Pulmonary artery endothelial cell (primary cell): ENCODE measurements around the gene PXK. TPM values are rescaled to one million over a fixed set of nuclear protein-coding genes. Genes with fewer than 3 reads are reported as not detected.
A peak's percentile ranks its signal among the peaks of the same experiment; 100 is the strongest.
"Not testable (repeated sequence)": the region's sequence is repeated elsewhere in the genome, so short reads cannot be mapped to it uniquely, and the experiment has no call there.

Experiments
- DNase-seq: peaks from one replicate; pipeline ENCODE4 v3.0.0-alpha.2; 2011; ENCODE audit warnings: low read depth, low spot score
- total RNA-seq: library from RNA; depleted of rRNA; stranded (reverse); fragments of >200 nt; gene quantifications from 2 replicates; pipeline ENCODE4 v1.2.3, GENCODE V29; 2014

PXK gene
- total RNA-seq, 1 donor from 2014 or later: 13.6 TPM

DNA sequence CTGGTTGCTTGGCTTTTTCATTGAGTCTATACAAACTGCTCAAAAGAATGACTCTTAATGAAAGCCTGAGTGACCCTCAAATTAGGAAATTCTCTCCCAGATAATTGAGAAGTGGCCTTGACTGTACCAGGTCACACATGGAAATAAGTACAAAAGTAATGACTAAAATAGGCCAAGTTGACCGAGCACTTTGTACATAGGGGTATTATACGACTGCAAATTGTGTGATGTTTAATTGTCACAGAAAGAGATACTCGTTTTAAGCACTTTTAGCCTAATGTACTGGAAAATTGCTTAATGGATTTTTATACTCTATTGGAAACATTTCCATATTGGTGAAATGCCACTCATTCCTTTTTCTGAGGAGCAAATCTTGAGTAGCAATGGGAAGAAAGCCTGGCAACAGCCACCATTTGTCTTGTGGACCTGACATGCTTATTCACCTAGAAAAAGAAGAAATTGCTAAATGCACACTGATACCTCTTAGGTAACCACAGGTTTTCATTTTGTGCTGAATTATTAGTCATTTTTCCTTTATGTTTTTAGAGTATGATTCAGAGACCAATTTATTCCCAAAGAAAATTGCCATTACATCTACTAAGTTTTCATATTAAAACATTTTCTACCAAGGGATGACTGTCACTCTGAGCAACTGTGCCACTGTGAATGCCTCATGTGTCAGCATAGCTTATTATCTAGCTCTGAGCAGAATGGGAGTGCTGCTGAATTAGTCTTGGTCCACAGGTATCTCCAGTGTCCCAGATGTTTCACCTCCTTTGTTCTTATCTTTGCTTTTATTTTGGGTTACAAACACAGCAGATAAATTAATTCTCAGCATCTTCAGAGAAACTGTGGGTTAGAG is 8.9 kb upstream of the PXK start:
- DNase-seq: no peak

- DNase-seq: peak; percentile 49
Observed at GRCh38 chr3:58324391-58325390, 8.0 kb upstream of the PXK start.

- DNase-seq: no peak
Observed at GRCh38 chr3:58325525-58325992, 7.1 kb upstream of the PXK start.

DNA sequence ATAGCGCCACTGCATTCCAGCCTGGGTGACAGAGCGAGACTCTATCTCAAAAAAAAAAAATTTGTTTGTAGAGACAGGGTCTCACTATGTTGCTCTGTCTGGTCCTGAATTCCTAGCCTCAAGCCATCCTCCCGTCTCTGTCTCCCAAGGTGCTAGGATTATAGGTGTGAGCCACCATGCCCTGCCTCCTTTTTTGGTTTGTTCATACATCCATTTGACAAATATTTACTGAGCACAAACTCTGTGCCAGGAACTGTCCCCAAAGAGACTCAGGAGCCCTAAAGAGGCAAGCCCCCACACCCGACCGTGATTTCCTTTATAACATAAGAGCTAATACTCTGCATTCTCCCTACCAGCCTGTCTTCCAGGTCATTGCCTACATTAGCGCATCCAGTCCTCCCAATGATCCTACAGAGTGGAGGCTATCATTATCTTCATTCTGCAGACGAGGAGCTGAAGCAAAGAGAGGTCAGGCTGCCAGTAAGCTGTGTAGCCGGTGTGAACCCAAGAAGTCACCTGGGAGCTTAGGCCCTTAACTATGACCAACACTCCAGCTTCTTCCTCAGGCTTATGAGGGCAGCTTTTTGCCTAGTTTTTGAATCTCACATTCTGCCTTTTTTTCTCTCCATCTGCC is 6.3 kb upstream of the PXK start:
- no peak for DNase-seq

GRCh38 chr3:58329150-58329921 is 3.4 kb upstream of the PXK start:
- DNase-seq: no peak

DNA sequence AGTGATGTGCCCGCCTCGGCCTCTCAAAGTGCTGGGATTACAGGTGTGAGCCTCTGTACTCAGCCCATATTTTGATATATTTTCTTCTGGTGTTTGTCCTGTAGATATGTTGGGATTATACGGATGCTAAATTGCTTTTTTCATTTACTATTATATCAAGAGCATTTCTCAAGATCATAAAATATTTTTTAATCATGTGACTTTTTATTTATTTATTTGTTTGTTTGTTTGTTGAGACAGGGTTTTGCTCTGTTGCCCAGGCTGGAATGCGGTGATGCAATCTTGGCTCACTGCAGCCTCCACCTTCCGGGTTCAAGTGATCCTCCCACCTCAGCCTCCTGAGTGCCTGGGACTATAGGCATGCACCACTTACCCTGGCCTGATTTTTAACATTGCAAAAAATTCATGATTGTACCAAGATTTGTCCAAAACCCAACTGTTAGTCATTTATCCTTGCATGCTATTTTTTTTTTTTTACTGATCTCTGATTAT is 2.7 kb upstream of the PXK start:
- no peak for DNase-seq

GRCh38 chr3:58331593-58332152 is 1.0 kb upstream of the PXK start:
- no peak for DNase-seq

DNA sequence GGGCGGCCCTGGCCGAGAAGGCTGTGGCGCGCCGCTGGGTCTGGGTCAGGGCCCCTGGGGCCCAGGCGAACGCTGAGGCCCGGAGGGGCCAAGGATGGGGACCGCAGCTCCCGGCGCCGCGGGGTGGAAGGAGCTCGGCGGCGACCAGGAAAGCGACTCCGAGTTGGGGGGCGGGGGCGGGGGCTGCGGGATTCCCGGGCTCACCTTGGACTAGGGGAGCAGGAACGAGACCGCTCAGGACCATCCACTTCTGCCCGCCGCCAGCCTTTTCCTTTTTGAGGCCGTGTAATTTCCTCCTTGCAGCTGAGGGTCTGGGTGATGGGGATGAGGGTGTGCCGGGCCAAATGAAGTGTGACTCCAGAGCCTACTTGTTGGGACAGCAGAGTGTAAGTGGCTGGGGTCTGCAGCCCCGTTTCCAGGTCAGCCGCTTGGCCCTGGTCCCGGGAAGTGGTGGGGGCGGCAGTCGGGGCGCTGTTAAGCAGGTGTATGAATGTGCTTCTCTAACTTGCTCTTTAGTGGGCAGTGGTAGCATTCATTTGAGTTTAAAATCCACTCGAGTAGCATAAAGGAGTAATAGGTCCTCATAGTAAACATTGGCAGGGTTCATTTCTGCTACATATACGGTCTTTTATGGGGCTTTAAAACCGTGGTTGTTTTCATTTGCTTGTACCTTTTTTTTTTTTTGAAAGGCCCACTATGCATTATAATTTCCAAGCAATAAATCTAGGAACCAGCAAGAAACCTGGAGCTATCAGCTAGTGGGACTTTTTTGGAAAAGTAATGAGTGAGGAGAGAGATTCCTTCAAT is 717 bp downstream of the PXK start:
- DNase-seq: no peak

DNA sequence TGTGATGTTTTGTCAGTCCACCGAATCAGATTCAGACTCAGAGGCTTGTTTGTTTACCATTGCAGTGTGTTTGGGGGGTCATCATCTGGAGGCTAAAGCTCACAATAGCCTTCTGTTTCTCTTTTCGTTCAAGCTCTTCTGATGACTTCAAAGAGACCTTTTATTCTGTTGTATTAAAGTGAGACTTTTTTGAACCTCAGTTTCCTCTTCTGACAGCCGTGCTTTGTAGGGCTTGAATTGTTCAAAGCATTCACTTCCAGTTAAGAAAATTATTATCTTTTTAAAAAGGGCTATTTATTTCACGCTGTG is 1.3 kb downstream of the PXK start:
- DNase-seq: no peak

GRCh38 chr3:58334506-58334884 is 1.8 kb downstream of the PXK start:
- no peak for DNase-seq

- DNase-seq: no peak
Observed at GRCh38 chr3:58335652-58335947, 2.9 kb downstream of the PXK start.

DNA sequence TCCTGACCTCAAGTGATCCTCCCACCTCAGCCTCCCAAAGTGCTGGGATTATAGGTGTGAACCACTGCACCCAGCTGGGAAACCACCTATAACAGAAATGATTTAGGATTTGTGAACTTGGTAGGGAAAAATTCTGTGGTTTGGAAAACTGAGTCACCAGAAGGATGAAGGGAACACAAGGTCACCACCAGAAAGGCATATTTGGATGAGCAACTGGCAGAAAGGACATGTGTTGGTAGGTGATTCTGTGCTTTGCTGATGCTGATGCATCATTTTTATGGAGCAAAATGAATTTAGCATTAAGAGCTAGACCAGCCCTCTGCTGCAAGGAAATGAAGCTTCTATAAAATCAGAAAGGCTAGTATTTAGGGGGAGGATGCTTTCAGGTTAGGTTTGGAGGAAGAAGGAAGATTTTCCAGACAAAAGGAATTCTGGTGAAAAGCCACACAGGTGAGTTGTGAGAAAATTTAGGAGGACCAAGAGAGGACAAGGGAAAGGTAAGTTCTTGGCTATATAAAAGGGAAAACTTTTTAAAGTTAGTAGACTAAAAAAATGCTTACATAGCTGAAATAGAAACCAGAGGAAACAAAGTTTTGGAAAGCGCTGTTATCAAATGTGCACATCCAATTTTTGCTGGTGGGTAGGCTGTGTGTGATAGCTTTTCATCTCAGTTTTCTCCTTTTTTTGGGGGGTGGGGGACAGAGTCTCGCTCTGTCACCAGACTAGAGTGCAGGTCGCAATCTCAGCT is 3.6 kb downstream of the PXK start:
- no peak for DNase-seq

- DNase-seq: no peak
Observed at GRCh38 chr3:58337190-58337589, 4.5 kb downstream of the PXK start.

GRCh38 chr3:58339146-58339545 is 6.5 kb downstream of the PXK start:
- not testable (repeated sequence) for DNase-seq

DNA sequence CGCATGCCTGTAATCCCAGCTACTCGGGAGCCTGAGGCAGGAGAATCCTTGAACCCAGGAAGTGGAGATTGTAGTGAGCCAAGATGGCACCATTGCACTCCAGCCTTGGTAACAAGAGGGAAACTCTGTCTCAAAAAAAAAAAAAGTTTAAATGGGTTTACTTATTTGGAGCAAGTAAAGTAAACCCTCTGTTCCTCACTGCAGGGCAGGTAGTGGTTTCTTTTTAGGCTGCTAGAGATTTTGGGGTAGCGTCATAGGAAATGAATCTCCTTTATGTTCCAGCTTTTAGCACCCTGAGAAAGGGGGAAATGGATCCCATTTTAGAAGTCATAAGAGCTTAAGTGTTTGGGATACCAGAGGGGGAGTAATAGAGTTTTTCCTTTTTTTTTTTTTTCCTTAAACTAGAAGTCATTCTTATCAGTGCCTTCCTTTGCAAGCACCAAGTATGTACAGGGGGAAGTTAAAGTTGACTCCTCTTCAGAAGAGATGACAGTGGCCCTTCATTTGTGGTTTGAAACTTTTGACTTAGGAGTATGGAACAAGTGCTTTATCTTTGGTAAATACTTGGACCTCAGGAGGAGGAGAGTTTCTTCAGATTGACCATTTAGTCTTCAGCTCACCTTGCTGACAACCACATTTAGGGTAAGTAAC is 8.0 kb downstream of the PXK start:
- DNase-seq: no peak

- no peak for DNase-seq
Observed at GRCh38 chr3:58341376-58341775, 8.7 kb downstream of the PXK start.

GRCh38 chr3:58342676-58343075 is 10.0 kb downstream of the PXK start:
- DNase-seq: no peak

DNA sequence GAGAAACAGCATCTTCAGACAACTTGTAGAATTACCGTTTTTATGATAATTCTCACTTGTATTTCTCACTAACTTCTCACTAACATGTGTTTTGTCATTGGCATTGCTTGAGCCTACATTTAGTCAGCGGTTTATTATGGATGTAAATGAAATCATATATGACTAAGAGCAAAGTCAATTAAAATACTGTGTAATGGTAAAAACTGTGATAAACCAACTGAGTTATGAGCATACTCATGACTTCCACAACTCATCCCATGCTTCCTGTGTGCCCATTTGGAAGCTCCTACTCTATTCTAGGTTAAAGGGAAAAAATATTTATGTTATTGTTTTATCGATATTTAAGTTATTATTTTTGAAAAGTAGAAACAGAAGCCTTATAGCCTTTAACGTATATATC is 12.8 kb downstream of the PXK start:
- DNase-seq: no peak

- DNase-seq: no peak
Observed at GRCh38 chr3:58346368-58346767, 13.7 kb downstream of the PXK start.
